Pons (tissue), 1 donor: ENCODE measurements around the gene RPS6KB1.
"Not testable (repeated sequence)": the region's sequence is repeated elsewhere in the genome, so short reads cannot be mapped to it uniquely, and the experiment has no call there.

Experiments used
- DNase-seq: peaks from one replicate; pipeline ENCODE4 v3.0.0-alpha.2; 2016; ENCODE audit warnings: low spot score

RPS6KB1 gene

DNA sequence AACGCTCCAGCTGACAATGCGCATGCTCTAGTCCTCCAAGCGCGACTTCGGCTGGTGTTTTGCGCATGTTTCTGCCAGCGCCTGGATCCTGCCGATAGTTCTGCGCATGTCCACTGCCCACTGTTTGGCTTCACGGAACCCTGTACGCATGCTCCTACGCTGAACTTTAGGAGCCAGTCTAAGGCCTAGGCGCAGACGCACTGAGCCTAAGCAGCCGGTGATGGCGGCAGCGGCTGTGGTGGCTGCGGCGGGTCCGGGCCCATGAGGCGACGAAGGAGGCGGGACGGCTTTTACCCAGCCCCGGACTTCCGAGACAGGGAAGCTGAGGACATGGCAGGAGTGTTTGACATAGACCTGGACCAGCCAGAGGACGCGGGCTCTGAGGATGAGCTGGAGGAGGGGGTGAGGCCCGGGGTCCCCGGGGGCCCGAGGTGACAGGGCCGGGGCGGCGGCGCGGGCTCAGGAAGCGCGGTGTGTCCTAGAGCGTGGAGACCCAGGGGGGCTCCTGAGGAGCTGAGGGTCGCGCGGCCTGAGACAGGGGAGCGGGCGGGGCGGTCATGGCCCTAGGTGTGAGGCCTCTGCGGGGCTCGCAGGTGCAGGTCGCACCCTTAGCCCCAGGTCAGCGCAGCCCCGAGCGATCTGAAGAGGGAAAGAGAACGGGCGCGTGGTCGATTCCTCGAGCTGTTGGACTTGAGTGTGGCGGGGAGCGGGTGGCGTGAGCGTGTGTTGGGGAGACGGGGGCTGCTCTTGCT is at the start of gene RPS6KB1, which contains the start of gene TUBD1:
Gene RPS6KB1 (plus strand): TSS at position 198 of the 752 bp plus-strand sequence. CDS start 64 bp downstream, at position 262.
Gene TUBD1 (minus strand): TSS at position 20 of the 752 bp plus-strand sequence. CDS start 1,941 bp downstream, outside the sequence.
- DNase-seq, result peak; percentile 99

DNA sequence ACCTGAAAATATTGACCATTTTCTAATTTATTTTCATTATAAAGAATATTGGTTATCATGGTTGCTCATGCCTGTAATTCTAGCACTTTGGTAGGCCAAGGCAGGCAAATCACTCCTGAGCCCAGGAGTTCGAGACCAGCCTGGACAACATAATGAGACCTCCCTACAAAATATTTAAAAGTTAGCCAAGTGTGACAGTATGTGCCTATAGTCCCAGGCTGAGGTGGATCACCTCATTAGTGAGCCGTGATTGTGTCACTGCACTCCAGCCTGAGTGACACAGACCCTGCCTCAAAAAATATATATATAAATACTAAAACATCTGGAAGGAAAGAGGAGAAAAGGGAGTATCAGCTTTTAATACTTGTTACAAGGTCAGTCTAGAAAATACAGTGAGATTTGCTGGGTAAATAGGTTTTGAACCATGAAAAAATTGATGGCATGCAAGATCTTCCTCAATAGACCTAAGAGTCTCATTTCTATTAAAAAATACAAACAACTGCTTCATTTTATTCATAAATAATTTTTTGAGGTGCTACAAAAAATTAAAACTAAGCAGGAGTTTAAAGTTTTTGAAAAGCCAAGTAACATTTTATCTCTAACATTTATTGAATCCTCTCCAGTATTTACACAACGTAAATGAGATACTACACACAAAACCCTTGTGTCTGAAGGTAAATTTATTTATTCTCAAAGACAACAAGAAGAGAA is 47.9 kb upstream of the RPS6KB1 start:
- DNase-seq, result no peak

DNA sequence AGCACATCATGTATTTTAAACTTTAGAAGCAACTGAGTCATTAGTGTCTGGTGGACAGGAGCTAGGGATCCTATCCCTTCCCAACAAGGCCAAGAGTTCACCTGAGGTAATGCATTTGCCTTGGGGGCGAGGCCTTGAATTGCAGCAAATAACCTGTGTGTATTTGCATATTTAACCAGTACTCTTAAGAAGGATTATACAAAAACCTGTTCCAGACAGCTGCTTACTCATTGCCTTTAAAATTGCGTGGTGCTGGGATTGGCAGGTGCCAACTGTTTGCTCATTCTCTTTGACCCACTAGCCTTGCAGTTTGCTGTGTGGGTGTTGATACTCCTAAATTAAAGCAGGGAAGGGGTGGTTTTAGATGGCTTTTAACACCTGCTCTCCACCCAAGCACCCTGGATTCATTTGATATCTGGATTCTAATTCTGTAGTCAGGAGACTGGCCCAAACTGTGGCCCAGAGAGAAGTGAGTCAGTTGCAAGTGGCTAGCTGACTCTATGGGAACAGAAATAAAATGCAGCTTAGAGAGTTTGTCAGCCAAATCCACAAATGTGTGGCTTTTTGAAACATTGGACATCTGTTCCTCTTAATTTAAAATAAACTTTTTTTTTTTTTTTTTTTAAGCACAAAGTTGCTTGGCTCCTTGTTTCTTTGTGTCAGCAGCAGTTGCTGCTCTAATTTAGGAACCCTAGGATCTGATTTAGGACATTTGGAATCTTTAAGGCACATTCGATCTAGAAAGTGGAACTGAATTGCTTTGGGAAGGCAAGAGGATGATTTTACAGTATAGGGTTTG is 47.1 kb upstream of the RPS6KB1 start:
- DNase-seq, result no peak

GRCh38 chr17:59846394-59847165 is 46.3 kb upstream of the RPS6KB1 start:
- DNase-seq, result no peak

GRCh38 chr17:59848385-59848668 is 44.6 kb upstream of the RPS6KB1 start:
- no peak for DNase-seq

- no peak for DNase-seq
Measured at GRCh38 chr17:59848778-59849177, 44.1 kb upstream of the RPS6KB1 start.

- DNase-seq, result not testable (repeated sequence)
Measured at GRCh38 chr17:59850311-59850710, 42.6 kb upstream of the RPS6KB1 start.

DNA sequence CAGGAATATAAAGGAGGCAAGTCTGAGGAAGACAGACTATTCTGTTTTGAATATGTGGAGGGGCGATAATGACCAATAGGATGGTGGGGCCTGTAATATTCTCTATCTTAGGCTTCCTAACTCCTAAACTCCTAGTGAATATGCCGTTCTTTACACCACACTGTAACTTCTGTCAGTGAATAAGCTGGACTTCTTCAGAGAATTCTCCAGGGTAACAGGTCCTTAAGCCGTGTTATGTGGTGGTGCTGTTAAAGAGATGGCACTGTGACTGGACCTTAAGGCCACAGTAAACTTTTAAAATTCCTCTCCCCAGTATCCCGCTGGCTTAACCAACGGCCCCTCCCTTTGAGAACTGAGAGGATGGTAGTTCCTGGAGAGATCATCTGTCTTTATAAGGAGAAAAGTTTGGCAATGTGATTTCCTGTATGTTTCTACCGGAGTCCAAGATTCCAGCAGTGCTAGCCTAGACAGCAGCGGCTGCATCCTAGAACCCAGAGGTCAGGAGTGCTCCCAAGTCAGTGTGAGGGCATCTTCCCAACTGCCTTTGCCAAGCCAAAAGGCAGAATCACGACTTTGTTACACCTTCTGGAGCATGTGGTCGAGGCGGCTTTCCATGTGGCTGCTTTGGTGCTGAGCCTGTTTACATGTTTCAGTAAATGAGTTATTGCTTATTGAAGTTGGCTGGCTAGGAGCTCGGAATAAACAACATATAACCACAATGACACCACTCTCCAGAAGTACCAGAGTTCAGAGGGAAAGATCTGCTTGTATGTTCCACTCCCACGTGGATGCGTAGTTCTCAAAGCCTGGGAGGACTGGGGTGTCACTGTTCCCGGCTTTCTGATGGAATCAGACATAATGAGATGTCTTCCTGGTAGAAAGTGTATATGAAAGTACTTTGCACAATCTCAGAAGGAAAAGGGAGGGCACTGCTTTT is 41.2 kb upstream of the RPS6KB1 start:
- DNase-seq, result no peak

DNA sequence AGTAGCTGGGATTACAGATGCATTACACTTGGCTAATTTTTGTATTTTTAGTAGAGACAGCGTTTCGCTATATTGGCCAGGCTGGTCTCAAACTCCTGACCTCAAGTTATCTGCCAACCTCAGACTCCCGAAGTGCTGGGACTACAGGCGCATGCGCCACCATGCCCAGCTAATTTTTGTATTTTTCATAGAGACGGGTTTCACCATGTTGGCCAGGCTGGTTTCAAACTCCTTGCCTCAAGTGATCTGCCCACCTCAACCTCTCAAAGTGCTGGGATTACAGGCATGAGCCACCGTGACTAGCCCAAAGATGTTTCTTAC is 40.1 kb upstream of the RPS6KB1 start:
- not testable (repeated sequence) for DNase-seq

DNA sequence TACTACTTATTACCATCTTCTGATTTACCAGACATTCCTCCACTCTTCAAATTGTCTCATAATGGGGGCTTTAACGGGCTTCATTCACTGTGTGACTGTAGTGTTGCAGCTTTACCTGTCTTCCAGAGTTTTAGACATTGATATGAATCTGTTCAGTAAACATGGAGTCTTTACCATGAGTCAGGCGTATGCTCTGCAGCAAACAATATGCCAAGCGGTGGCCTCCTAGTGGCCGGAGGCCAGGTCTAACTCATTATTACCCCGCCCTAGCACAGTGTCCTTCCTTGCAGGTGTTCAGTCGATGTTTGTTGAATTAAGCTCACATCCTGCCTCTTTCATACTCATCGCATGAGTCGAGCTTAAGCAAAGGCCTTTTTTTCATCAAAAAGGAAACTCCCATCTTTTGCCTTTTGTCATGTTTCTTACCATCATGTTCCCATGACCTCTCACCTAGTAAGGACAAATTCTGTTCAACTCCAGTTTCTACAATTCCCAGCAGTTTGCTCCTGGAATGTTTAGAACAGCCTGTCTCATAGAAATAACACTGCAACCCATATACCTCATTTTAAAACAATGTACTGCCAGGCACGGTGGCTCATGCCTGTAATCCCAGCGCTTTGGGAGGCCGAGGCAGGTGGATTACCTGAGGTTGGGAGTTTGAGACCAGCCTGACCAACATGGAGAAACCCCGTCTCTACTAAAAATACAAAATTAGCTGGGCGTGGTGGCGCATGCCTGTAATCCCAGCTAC is 39.6 kb upstream of the RPS6KB1 start:
- DNase-seq, result no peak

DNA sequence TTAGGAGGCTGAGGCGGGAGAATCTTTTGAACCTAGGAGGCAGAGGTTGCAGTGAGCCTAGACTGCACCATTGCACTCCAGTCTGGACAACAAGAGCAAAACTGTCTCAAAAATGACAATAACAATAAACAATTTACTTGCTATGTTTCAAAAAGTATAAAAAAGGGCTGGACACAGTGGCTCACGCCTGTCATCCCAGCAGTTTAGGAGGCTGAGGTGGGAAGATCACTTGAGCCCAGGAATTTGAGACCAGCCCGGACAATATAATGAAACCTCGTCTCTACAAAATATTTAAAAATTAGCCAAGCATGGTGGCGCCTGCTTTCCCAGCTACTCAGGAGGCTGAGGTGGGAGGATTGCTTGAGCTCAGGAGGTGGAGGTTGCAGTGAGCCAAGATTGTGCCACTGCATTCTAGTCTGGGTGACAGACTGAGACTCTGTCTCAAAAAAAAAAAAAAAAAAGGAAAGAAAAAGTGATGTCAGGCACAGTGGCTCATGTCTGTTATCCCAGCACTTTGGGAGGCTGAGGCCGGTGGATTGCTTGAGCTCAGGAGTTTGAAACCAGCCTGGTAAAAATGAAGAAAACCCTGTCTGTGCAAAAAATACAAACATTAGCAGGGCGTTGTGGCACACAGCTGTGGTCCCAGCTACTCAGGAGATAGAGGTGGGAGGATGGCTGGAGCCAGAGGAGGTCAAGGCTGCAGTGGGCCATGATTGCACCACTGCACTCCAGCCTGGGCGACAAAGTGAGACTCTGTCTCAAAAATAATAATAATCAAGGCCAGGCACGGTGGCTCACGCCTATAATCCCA is 38.8 kb upstream of the RPS6KB1 start:
- not testable (repeated sequence) for DNase-seq

GRCh38 chr17:59856859-59857794 is 35.8 kb upstream of the RPS6KB1 start:
- no peak for DNase-seq

- DNase-seq, result no peak
Measured at GRCh38 chr17:59858167-59858816, 34.6 kb upstream of the RPS6KB1 start.

GRCh38 chr17:59858932-59859331 is 34.0 kb upstream of the RPS6KB1 start:
- no peak for DNase-seq

GRCh38 chr17:59859444-59860025 is 33.4 kb upstream of the RPS6KB1 start:
- peak; percentile 53 for DNase-seq

- no peak for DNase-seq
Measured at GRCh38 chr17:59863616-59864015, 29.3 kb upstream of the RPS6KB1 start.

DNA sequence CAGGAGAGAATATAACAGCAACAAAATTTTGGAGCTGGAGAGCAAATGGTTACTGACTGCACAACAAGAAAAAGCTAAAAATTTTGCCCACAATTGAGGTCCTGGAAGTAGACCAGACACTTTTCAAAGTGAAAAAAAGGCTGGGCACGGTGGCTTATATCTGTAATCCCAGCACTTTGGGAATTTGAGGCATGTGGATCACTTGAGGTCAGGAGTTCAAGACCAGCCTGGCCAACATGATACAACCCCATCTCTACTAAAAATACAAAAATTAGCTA is 23.0 kb upstream of the RPS6KB1 start:
- DNase-seq, result no peak

DNA sequence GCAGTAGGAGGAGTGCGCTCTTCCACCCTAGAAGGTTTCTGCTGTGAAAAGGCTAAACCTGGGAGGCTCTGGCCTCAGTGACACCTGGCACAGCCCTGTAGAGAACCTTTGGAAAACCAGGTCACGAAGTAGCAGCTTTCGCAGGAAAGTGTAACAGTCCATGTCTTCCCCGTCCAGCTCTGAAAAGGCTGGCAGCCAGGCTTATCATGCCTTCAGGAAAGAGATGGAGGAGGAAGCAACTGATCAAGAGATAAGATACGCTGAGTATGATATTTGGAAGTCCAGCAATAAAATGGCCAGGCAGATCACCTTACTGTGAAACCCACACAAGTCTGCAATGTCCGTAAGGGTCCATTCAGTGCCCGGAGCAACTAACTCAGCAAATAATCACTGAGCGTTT is 22.4 kb upstream of the RPS6KB1 start:
- no peak for DNase-seq
